SK-N-MC (cell line): ENCODE data around the gene EID3.

Experiments used
- DNase-seq: peaks from one replicate; pipeline ENCODE4 v3.0.0-alpha.2; 2011; ENCODE audit warnings: low read depth, low spot score
- H3K27ac ChIP-seq: fragments of 200-600 bp; sonication (generic); 2 replicates; pipeline ENCODE4 v1.5.1; 2016; ENCODE audit warnings: mixed run types
- H3K36me3 ChIP-seq: fragments of 200-600 bp; sonication (generic); 2 replicates; pipeline ENCODE4 v1.6.1; 2017; ENCODE audit warnings: antibody characterized with exemption, low read length, mixed read lengths; ENCODE audit not compliant: insufficient read depth
- H3K4me3 ChIP-seq: fragments of 200-600 bp; sonication (generic); 2 replicates; pipeline ENCODE4 v1.5.1; 2016
- H3K9ac ChIP-seq: fragments of 200-600 bp; sonication (generic); 2 replicates; pipeline ENCODE4 v1.8.0; 2017; ENCODE audit warnings: mixed run types, mixed read lengths; ENCODE audit not compliant: insufficient read length
- H3K9me3 ChIP-seq: fragments of 200-600 bp; sonication (generic); 2 replicates; pipeline ENCODE4 v1.6.1; 2017; ENCODE audit warnings: low read depth, mild to moderate bottlenecking, antibody characterized with exemption, low read length, moderate library complexity, mixed read lengths
- EZH2 ChIP-seq: fragments of 200-600 bp; sonication (generic); IDR thresholded peaks from one replicate; pipeline ENCODE4 v1.6.1; 2017; ENCODE audit warnings: antibody characterized with exemption
- FOXP2 ChIP-seq: optimal IDR thresholded peaks from 2 replicates; pipeline ENCODE3; 2011; ENCODE audit warnings: mild to moderate bottlenecking, moderate library complexity; ENCODE audit not compliant: insufficient read depth; ENCODE audit errors: extremely low read length, control extremely low read depth
- POLR2AphosphoS5 ChIP-seq: IDR thresholded peaks from 2 replicates; pipeline ENCODE4 v1.6.1; 2012; ENCODE audit warnings: mild to moderate bottlenecking, low read depth, low read length, borderline replicate concordance

EID3 gene

GRCh38 chr12:104353012-104353981 is 49.8 kb downstream of the EID3 start:
- no peak overlapping the region for H3K9ac ChIP-seq
- no peaks in the 10 kb centered on the region for H3K9me3 ChIP-seq
- H3K4me3 ChIP-seq, result no peak overlapping the region
- H3K36me3 ChIP-seq, result peaks cover 52% of the 10 kb centered on the region
- no peak overlapping the region; the same call in 1 of the 2 replicates for H3K27ac ChIP-seq
- TF ChIP-seq POLR2AphosphoS5 (no peak), FOXP2 (no peak), EZH2 (no peak)
- DNase-seq, result no peak

GRCh38 chr12:104354167-104354867 is 50.8 kb downstream of the EID3 start:
- H3K9me3 ChIP-seq, result no peaks in the 10 kb centered on the region
- no peak overlapping the region for H3K27ac ChIP-seq
- H3K9ac ChIP-seq, result no peak overlapping the region
- DNase-seq, result no peak
- H3K4me3 ChIP-seq, result no peak overlapping the region
- TF ChIP-seq EZH2 (no peak), POLR2AphosphoS5 (no peak; the same call in 1 of the 2 replicates), FOXP2 (no peak)
- peaks cover 41% of the 10 kb centered on the region for H3K36me3 ChIP-seq
